MCF 10A (cell line): ENCODE results near the gene ZNHIT2. TPM values are rescaled to one million over a fixed set of nuclear protein-coding genes. Genes with fewer than 3 reads are reported as not detected.
"Not testable (repeated sequence)": the region's sequence is repeated elsewhere in the genome, so short reads cannot be mapped to it uniquely, and the experiment has no call there.

Experiments
- BruUV-seq: library from RNA; stranded (reverse); fragments of 400-500 nt; replicated peaks from 2 replicates; lab custom pipeline; 2021; lab: Mats Ljungman, UMichigan
- CTCF ChIA-PET: fragments of 300-600 bp; sonication (Branson Sonifier 250); formaldehyde crosslinking; extraction: SDS; loops from one replicate; lab custom pipeline; 2021; ENCODE audit warnings: antibody characterized with exemption, inconsistent platforms; lab: Yijun Ruan, JAX
- POLR2A ChIA-PET: fragments of 300-600, 350-650 bp; sonication (Branson Sonifier 250); formaldehyde crosslinking; extraction: SDS; loops from one replicate; lab custom pipeline; 2020; ENCODE audit warnings: antibody characterized with exemption, inconsistent platforms; lab: Yijun Ruan, JAX
- DNase-seq: peaks from one replicate; pipeline ENCODE4 v3.0.0-alpha.2; 2018; ENCODE audit not compliant: unreplicated experiment
- H3K27ac Mint-ChIP-seq: one replicate; pipeline ENCODE4 v1.8.0; 2022; ENCODE audit warnings: mild to moderate bottlenecking, low read depth, mixed read lengths; ENCODE audit not compliant: unreplicated experiment
- H3K27me3 Mint-ChIP-seq: one replicate; pipeline ENCODE4 v1.8.0; 2022; ENCODE audit warnings: mixed read lengths; ENCODE audit not compliant: insufficient read depth, unreplicated experiment
- H3K36me3 Mint-ChIP-seq: one replicate; pipeline ENCODE4 v1.8.0; 2022; ENCODE audit warnings: mild to moderate bottlenecking, moderate library complexity, mixed read lengths; ENCODE audit not compliant: insufficient read depth, unreplicated experiment
- H3K4me1 Mint-ChIP-seq: one replicate; pipeline ENCODE4 v1.8.0; 2022; ENCODE audit warnings: mixed read lengths; ENCODE audit not compliant: insufficient read depth, unreplicated experiment
- H3K4me3 Mint-ChIP-seq: one replicate; pipeline ENCODE4 v1.8.0; 2022; ENCODE audit warnings: mild to moderate bottlenecking, moderate library complexity, mixed read lengths; ENCODE audit not compliant: unreplicated experiment
- H3K9me3 Mint-ChIP-seq: one replicate; pipeline ENCODE4 v1.8.0; 2022; ENCODE audit warnings: mixed read lengths; ENCODE audit not compliant: unreplicated experiment
- intact Hi-C: fragments of 100-400 bp; cut with micrococcal nuclease; formaldehyde crosslinking; loops from 2 replicates; pipeline ENCODE4 v1.14.1; 2022
- total RNA-seq: library from RNA; stranded (reverse); gene quantifications from 2 replicates; pipeline ENCODE4 v1.2.3, GENCODE V29; 2022
- TF ChIP-seq, protein P1 (sequence below): fragments of 200-600 bp; IDR thresholded peaks from one replicate; pipeline ENCODE4 v1.8.0; 2022; ENCODE audit warnings: antibody characterized with exemption, mild to moderate bottlenecking; ENCODE audit not compliant: unreplicated experiment

ZNHIT2 gene
- total RNA-seq, 1 experiment from 2014 or later, result 23.6 TPM

DNA sequence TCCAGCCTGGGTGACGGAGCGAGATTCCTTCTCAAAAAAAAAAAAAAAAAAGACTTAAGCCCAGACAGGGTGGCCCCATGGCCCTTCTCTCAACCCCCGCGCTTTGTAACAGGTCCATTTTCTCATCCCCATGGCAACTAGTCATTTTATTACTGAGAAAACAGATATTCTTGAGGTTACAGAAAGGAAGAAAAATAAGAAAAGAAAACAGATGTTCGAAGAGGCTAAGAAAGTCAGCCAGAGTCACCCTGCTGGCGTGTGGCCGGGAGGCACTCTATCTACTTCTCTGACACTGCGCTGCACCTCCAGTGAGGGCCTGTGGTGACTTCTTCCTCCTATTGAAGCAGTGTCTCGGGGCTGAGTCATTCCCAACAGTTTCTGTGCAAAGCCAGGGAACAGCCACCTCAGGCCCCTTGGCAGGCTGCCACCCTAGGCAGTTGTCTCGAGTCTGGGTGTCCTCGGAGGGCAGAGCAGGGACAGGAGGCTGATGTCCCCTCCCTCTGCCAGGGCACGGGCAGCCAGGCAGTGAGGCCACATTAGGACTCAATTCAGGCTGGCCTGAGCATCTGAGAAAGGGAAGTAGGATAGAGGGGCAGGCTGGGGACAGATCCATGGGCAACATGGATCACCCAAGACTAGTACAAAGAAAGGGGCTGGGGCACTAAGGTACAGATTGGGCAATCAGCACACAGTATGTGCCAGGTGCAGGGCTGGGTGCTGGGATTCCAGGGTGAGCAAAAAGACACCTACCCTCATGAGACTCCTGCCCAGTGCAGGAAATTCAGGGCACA lies 33.2 kb upstream of the ZNHIT2 start:
- CTCF ChIA-PET, result interaction anchor here (0.5 kb wide), 1 partner anchor 29 kb away, joined by 3 read pairs; no protein-coding TSS in a partner anchor
- no TSS peak for BruUV-seq
- POLR2A ChIA-PET, result interaction anchor here (0.7 to 7.0 kb wide), 5 partner anchors 12 to 33 kb away, joined by 3 to 56 read pairs (median 9); partner anchors contain the start of genes FAU, MRPL49, SYVN1 and ZNHIT2
- peak; percentile 96 for DNase-seq
- Mint-ChIP-seq H3K4me3 (peak overlapping the region; percentile 45), H3K9me3 (no peaks in the 10 kb centered on the region), H3K27ac (peak overlapping the region; percentile 78), H3K36me3 (no peaks in the 10 kb centered on the region), H3K4me1 (peaks cover 22% of the 10 kb centered on the region), H3K27me3 (no peaks in the 10 kb centered on the region)
- intact Hi-C loops, result no loop called here
- TF ChIP-seq, protein P1, sequence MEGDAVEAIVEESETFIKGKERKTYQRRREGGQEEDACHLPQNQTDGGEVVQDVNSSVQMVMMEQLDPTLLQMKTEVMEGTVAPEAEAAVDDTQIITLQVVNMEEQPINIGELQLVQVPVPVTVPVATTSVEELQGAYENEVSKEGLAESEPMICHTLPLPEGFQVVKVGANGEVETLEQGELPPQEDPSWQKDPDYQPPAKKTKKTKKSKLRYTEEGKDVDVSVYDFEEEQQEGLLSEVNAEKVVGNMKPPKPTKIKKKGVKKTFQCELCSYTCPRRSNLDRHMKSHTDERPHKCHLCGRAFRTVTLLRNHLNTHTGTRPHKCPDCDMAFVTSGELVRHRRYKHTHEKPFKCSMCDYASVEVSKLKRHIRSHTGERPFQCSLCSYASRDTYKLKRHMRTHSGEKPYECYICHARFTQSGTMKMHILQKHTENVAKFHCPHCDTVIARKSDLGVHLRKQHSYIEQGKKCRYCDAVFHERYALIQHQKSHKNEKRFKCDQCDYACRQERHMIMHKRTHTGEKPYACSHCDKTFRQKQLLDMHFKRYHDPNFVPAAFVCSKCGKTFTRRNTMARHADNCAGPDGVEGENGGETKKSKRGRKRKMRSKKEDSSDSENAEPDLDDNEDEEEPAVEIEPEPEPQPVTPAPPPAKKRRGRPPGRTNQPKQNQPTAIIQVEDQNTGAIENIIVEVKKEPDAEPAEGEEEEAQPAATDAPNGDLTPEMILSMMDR, result no peak

DNA sequence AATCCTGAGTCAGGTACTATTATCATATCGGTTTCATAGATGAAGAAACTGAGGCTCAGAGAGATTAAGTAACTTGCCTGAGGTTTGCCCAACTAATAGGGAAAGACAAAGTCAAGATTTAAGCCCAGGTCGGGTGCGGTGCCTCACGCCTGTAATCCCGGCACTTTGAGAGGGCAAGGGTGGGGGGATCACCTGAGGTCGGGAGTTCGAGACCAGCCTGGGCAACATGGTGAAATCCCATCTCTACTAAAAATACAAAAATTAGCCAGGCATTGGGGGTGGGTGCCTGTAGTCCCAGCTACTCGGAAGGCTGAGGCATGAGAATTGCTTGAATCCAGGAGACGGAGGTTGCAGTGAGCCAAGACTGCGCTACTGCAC lies 32.6 kb upstream of the ZNHIT2 start:
- BruUV-seq, H3K9me3 Mint-ChIP-seq, DNase-seq, H3K36me3 Mint-ChIP-seq, intact Hi-C loops, H3K27me3 Mint-ChIP-seq: not testable (repeated sequence)
- Mint-ChIP-seq H3K4me3 (peak overlapping the region; percentile 45), H3K4me1 (peaks cover 22% of the 10 kb centered on the region), H3K27ac (peak overlapping the region; percentile 78)
- POLR2A ChIA-PET, result interaction anchor here (7.0 kb wide), 1 partner anchor 15 kb away, joined by 56 read pairs; the partner anchor contains the start of gene SYVN1
- CTCF ChIA-PET, result interaction anchor here (0.5 kb wide), 1 partner anchor 29 kb away, joined by 3 read pairs; no protein-coding TSS in a partner anchor

DNA sequence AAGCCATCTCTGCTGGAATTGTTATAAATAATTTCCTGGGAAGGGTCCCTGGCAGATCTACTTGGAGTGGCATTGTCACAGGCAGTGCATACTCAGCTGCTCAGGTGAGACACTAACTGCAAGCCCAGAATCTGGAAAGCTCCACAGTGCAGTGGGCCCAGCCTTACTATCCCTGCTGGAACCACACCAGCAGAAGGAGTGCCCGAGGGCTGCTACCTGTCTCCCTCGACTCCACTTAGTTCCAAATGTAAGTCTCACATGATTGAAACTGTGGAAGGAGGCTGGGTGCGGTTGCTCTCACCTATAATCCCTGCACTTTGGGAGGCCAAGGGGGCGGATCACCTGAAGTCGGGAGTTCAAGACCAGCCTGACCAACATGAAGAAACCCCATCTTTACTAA lies 31.2 kb upstream of the ZNHIT2 start:
- H3K36me3 Mint-ChIP-seq, result no peaks in the 10 kb centered on the region
- ChIA-PET POLR2A (interaction anchor here (1.1 to 7.0 kb wide), 2 partner anchors 13 to 33 kb away, joined by 3 to 56 read pairs; partner anchors contain the start of genes CAPN1 and SYVN1), CTCF (interaction anchor here (0.6 to 1.6 kb wide), 2 partner anchors 13 to 601 kb away, joined by 3 to 4 read pairs; no protein-coding TSS in a partner anchor)
- peaks cover 22% of the 10 kb centered on the region for H3K4me1 Mint-ChIP-seq
- TF ChIP-seq, protein P1, result no peak
- intact Hi-C loops, result no loop called here
- no peaks in the 10 kb centered on the region for H3K9me3 Mint-ChIP-seq
- H3K27me3 Mint-ChIP-seq, result no peaks in the 10 kb centered on the region
- no peak overlapping the region for H3K4me3 Mint-ChIP-seq
- no peak for DNase-seq
- no TSS peak for BruUV-seq
- H3K27ac Mint-ChIP-seq, result no peak overlapping the region

DNA sequence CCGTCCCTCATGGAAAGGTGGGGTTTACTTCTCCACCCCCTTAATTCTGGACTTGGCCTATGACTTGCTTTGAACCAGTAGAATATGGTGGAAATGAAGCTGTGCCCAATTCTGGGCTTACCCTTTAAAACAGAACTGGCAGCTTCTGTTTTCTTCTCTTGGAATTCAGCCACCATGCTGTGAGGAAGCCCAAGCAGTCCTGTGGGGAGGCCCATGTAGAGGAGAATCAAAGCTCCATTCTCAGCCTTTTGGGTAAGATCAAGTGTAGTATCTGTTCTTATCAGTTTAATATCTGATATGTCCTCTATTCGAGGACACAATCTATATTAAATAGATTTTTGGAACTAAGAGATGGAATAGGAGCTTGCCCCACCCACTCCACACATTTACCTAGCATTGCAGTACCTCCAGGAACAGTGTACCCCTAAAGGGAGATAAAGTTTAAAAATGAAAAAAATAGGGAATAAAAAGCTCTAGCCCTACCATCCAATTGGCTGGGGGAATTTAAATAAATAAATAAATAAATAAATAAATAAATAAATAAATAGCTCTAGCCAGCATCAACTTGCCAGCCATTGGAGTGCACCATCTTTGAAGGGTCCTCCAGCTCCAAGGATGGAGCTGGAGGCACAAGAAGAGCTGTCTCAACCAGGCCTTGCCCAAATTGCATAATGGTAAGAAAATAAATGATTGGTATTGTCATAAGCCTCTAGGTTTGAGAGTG lies 30.0 kb upstream of the ZNHIT2 start:
- H3K4me1 Mint-ChIP-seq, result peaks cover 22% of the 10 kb centered on the region
- no peak for DNase-seq
- H3K27ac Mint-ChIP-seq, result no peak overlapping the region
- BruUV-seq, result no TSS peak
- H3K9me3 Mint-ChIP-seq, result no peaks in the 10 kb centered on the region
- H3K36me3 Mint-ChIP-seq, result no peaks in the 10 kb centered on the region
- intact Hi-C loops, result no loop called here
- ChIA-PET CTCF (interaction anchor here (0.6 kb wide), 1 partner anchor 32 kb away, joined by 3 read pairs; no protein-coding TSS in a partner anchor), POLR2A (interaction anchor here (1.1 to 7.0 kb wide), 2 partner anchors 12 to 107 kb away, joined by 3 to 56 read pairs; partner anchors contain the start of genes SAC3D1 and SYVN1)
- H3K27me3 Mint-ChIP-seq, result no peaks in the 10 kb centered on the region
- TF ChIP-seq, protein P1, result no peak
- H3K4me3 Mint-ChIP-seq, result no peak overlapping the region
